Stimulated activated naive B cell treated with anti-CD40 and anti-IgM and Interleukin-4, amounts not matched to agents 10 μg/mL and 1 μg/mL and 100 μg/mL, for 72 hours (primary cell): ENCODE results near the gene SELENOW.
A peak's percentile ranks its signal among the peaks of the same experiment; 100 is the strongest.
"Not testable (repeated sequence)": the region's sequence is repeated elsewhere in the genome, so short reads cannot be mapped to it uniquely, and the experiment has no call there.

Experiments used
- ATAC-seq, 2 donors: fragments of 150-1000 bp; cut with Tn5 transposase; replicated peaks; 2 replicates each; pipeline ENCODE4 v1.10.0; 2021; ENCODE audit warnings: moderate library complexity in 1 of 2
- DNase-seq: peaks from one replicate; pipeline ENCODE4 v3.0.0; 2021
- H3K27ac Mint-ChIP-seq: one replicate; pipeline ENCODE4 v1.8.0; 2022; ENCODE audit warnings: mild to moderate bottlenecking, mixed read lengths
- H3K27me3 Mint-ChIP-seq, 2 donors: one replicate each; pipeline ENCODE4 v1.8.0; 2022; ENCODE audit warnings: mixed read lengths in 2 of 2
- H3K36me3 Mint-ChIP-seq, 2 donors: one replicate each; pipeline ENCODE4 v1.8.0; 2022; ENCODE audit warnings: mixed read lengths in 2 of 2, mild to moderate bottlenecking in 1 of 2
- H3K4me1 Mint-ChIP-seq, 2 donors: one replicate each; pipeline ENCODE4 v1.8.0; 2022; ENCODE audit warnings: mixed read lengths in 2 of 2, mild to moderate bottlenecking in 1 of 2
- H3K4me3 Mint-ChIP-seq, 2 donors: one replicate each; pipeline ENCODE4 v1.8.0; 2022; ENCODE audit warnings: mild to moderate bottlenecking in 2 of 2, mixed read lengths in 2 of 2, moderate library complexity in 1 of 2
- H3K9me3 Mint-ChIP-seq, 2 donors: one replicate each; pipeline ENCODE4 v1.8.0; 2022; ENCODE audit warnings: mixed read lengths in 2 of 2, mild to moderate bottlenecking in 1 of 2

The SELENOW gene

GRCh38 chr19:47778049-47778953, at the start of gene SELENOW:
Gene SELENOW, plus strand, starts transcription at chr19:47778703. Its CDS starts 83 bp downstream, at chr19:47778786.
- H3K4me1 Mint-ChIP-seq, result peaks cover 16 to 31% of the 10 kb centered on the region in 2 donors
- H3K4me3 Mint-ChIP-seq, result peak within 1 kb of the TSS; percentile 96 to 98
- DNase-seq (peak; percentile 77), ATAC-seq (peak; percentile 96 to 97)
- H3K27ac Mint-ChIP-seq, result peak within 1 kb of the TSS; percentile 99
- no peaks in the 10 kb centered on the region for H3K27me3 Mint-ChIP-seq
- H3K36me3 Mint-ChIP-seq, result peaks cover 21 to 27% of the 10 kb centered on the region in 2 donors
- no peaks in the 10 kb centered on the region for H3K9me3 Mint-ChIP-seq

- H3K27me3 Mint-ChIP-seq, result peaks cover 44 to 49% of the 10 kb centered on the region in 2 donors
- peaks cover 2 to 4% of the 10 kb centered on the region in 2 donors for H3K9me3 Mint-ChIP-seq
- peaks cover 0 to 2% of the 10 kb centered on the region in 2 donors for H3K36me3 Mint-ChIP-seq
- ATAC-seq (peak; percentile 21 to 27), DNase-seq (no peak)
- H3K4me1 Mint-ChIP-seq, result peaks cover 14 to 17% of the 10 kb centered on the region in 2 donors
- no peak overlapping the region for H3K27ac Mint-ChIP-seq
- H3K4me3 Mint-ChIP-seq, result peak overlapping the region; percentile 44 to 74
These were observed 49.1 kb upstream of the SELENOW start for GRCh38 chr19:47729468-47729798.

DNA sequence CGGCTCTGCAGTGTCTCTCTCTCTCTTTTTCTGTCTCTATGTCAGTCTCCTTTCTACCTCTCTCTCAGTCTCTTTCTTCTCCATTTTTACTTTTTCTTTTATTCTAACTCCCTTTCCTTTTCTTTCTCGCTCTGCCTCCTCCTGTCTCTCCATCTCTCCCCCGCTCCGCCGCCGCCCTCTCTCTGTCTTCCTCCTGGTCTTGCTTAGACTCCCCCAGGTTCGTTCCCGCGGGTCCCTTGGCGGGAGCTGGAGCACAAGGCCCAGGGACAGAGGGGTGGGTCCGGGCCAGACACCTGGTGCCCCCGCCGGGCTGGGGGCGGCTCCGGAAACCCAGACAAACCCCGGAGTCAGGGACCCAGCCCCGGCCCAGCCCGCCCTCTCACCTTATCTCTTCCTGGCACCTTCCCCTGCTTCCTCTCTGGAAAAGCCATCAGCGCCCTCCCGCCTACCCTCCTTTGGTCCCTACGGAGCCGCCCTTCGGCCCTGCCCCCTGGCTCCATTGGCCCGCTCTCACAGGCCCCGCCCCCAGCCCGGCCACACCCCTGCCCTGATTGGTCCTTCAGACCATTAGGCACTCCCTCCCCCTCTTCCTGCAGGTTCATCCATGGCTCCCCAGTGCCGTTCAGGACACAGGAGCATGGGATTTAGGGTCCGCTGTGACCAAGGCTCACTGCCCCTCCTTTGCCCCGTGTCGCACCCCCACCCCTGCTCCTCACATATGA, 48.5 kb upstream of the SELENOW start:
- Mint-ChIP-seq H3K27ac (no peak overlapping the region), H3K27me3 (peaks cover 43 to 49% of the 10 kb centered on the region in 2 donors), H3K9me3 (peaks cover 2 to 4% of the 10 kb centered on the region in 2 donors), H3K4me3 (peak overlapping the region; percentile 58 to 74), H3K4me1 (peaks cover 14 to 17% of the 10 kb centered on the region in 2 donors), H3K36me3 (peaks cover 0 to 2% of the 10 kb centered on the region in 2 donors)
- peak; percentile 77 to 83 for ATAC-seq
- no peak for DNase-seq

GRCh38 chr19:47730521-47730889, 48.0 kb upstream of the SELENOW start:
- H3K27ac Mint-ChIP-seq, result no peak overlapping the region
- peaks cover 43 to 49% of the 10 kb centered on the region in 2 donors for H3K27me3 Mint-ChIP-seq
- H3K36me3 Mint-ChIP-seq, result peaks cover 0 to 2% of the 10 kb centered on the region in 2 donors
- H3K4me1 Mint-ChIP-seq, result peaks cover 14 to 17% of the 10 kb centered on the region in 2 donors
- H3K9me3 Mint-ChIP-seq, result peaks cover 2 to 4% of the 10 kb centered on the region in 2 donors
- DNase-seq, result no peak
- ATAC-seq, result no peak
- peak overlapping the region; percentile 58 to 74 for H3K4me3 Mint-ChIP-seq

- no peak overlapping the region for H3K4me3 Mint-ChIP-seq
- peaks cover 43 to 50% of the 10 kb centered on the region in 2 donors for H3K27me3 Mint-ChIP-seq
- no peak overlapping the region for H3K27ac Mint-ChIP-seq
- H3K36me3 Mint-ChIP-seq, result peaks cover 0 to 2% of the 10 kb centered on the region in 2 donors
- peaks cover 14 to 17% of the 10 kb centered on the region in 2 donors for H3K4me1 Mint-ChIP-seq
- no peak for ATAC-seq
- DNase-seq, result no peak
- H3K9me3 Mint-ChIP-seq, result peaks cover 2 to 4% of the 10 kb centered on the region in 2 donors
These were observed 47.6 kb upstream of the SELENOW start for GRCh38 chr19:47730910-47731309.

GRCh38 chr19:47735131-47735530, 43.4 kb upstream of the SELENOW start:
- ATAC-seq (no peak), DNase-seq (no peak)
- peaks cover 0 to 2% of the 10 kb centered on the region in 2 donors for H3K36me3 Mint-ChIP-seq
- H3K9me3 Mint-ChIP-seq, result peaks cover 2 to 4% of the 10 kb centered on the region in 2 donors
- peaks cover 3 to 8% of the 10 kb centered on the region in 2 donors for H3K4me1 Mint-ChIP-seq
- no peak overlapping the region for H3K4me3 Mint-ChIP-seq
- H3K27me3 Mint-ChIP-seq, result peaks cover 16 to 23% of the 10 kb centered on the region in 2 donors
- H3K27ac Mint-ChIP-seq, result no peak overlapping the region

- Mint-ChIP-seq H3K36me3 (peaks cover 0 to 6% of the 10 kb centered on the region in 2 donors), H3K4me3 (no peak overlapping the region), H3K4me1 (peaks cover 12 to 24% of the 10 kb centered on the region in 2 donors), H3K27me3 (peaks cover 0 to 5% of the 10 kb centered on the region in 2 donors), H3K27ac (no peak overlapping the region), H3K9me3 (peaks cover 0 to 4% of the 10 kb centered on the region in 2 donors)
- DNase-seq (no peak), ATAC-seq (no peak)
These were observed 37.5 kb upstream of the SELENOW start for GRCh38 chr19:47740866-47741519.

- peaks cover 0 to 6% of the 10 kb centered on the region in 2 donors for H3K36me3 Mint-ChIP-seq
- DNase-seq (no peak), ATAC-seq (no peak)
- H3K4me1 Mint-ChIP-seq, result peaks cover 12 to 27% of the 10 kb centered on the region in 2 donors
- no peaks in the 10 kb centered on the region for H3K27me3 Mint-ChIP-seq
- H3K9me3 Mint-ChIP-seq, result peaks cover 0 to 4% of the 10 kb centered on the region in 2 donors
- H3K27ac Mint-ChIP-seq, result peak overlapping the region; percentile 70
- H3K4me3 Mint-ChIP-seq, result peak overlapping the region in 1 of 2 donors; percentile 14
These were observed 36.9 kb upstream of the SELENOW start for GRCh38 chr19:47741544-47742140.

- Mint-ChIP-seq H3K4me3 (peak overlapping the region in 1 of 2 donors; percentile 89), H3K9me3 (peaks cover 0 to 4% of the 10 kb centered on the region in 2 donors), H3K36me3 (peaks cover 0 to 10% of the 10 kb centered on the region in 2 donors), H3K27ac (peak overlapping the region; percentile 51), H3K27me3 (no peaks in the 10 kb centered on the region), H3K4me1 (peaks cover 12 to 31% of the 10 kb centered on the region in 2 donors)
- no peak for ATAC-seq
- DNase-seq, result no peak
These were observed 35.9 kb upstream of the SELENOW start for GRCh38 chr19:47742634-47743033.

- H3K4me1 Mint-ChIP-seq, result peaks cover 21 to 52% of the 10 kb centered on the region in 2 donors
- peak; percentile 72 to 75 for ATAC-seq
- H3K4me3 Mint-ChIP-seq, result peak within 1 kb of the TSS; percentile 99 to 100
These were observed 33.2 kb upstream of the SELENOW start, which contains the start of gene NOP53 for GRCh38 chr19:47745010-47745901. Gene NOP53, plus strand, starts transcription at chr19:47745546. Its CDS starts 14 bp downstream, at chr19:47745560.

GRCh38 chr19:47746129-47746528, 32.4 kb upstream of the SELENOW start:
- ATAC-seq, DNase-seq, H3K9me3 Mint-ChIP-seq, H3K27me3 Mint-ChIP-seq: not testable (repeated sequence)
- peak overlapping the region; percentile 99 to 100 for H3K4me3 Mint-ChIP-seq
- H3K36me3 Mint-ChIP-seq, result peaks cover 20 to 36% of the 10 kb centered on the region in 2 donors
- H3K4me1 Mint-ChIP-seq, result peaks cover 23 to 57% of the 10 kb centered on the region in 2 donors
- peak overlapping the region; percentile 100 for H3K27ac Mint-ChIP-seq

More at GRCh38 chr19:47745010-47745901, 33.2 kb upstream of the SELENOW start, which contains the start of gene NOP53:
- H3K27me3 Mint-ChIP-seq, result no peaks in the 10 kb centered on the region
- H3K36me3 Mint-ChIP-seq, result peaks cover 16 to 32% of the 10 kb centered on the region in 2 donors
- DNase-seq, result peak; percentile 92
- peaks cover 0 to 4% of the 10 kb centered on the region in 2 donors for H3K9me3 Mint-ChIP-seq
- peak within 1 kb of the TSS; percentile 100 for H3K27ac Mint-ChIP-seq

DNA sequence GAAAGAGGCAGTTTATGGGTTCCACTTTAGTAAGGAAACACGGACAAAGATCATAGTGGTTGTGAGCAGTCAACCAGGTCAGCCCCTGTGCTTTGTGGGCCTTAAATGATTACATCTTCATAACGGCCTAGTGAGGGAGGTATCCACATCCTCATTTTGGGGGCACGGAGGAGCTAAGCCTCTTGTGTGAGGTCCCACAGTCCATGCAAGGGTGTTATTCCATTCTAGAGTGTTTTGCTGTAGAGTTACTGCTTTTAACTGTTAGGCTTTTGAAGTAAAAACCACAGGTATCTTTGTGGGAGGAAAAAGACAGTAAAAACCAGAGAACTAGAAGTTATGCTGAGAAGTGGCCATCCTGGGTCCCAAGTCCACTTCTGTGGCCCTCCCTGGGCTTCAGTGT, 29.2 kb upstream of the SELENOW start:
- peaks cover 14 to 38% of the 10 kb centered on the region in 2 donors for H3K4me1 Mint-ChIP-seq
- H3K27me3 Mint-ChIP-seq, result no peaks in the 10 kb centered on the region
- DNase-seq (peak; percentile 48), ATAC-seq (peak; percentile 84 to 86)
- peaks cover 43 to 60% of the 10 kb centered on the region in 2 donors for H3K36me3 Mint-ChIP-seq
- peak overlapping the region; percentile 60 to 67 for H3K4me3 Mint-ChIP-seq
- H3K27ac Mint-ChIP-seq, result peak overlapping the region; percentile 93
- no peaks in the 10 kb centered on the region for H3K9me3 Mint-ChIP-seq
